ENCODE measurements around the gene ANKFN1.

The ANKFN1 gene

DNA sequence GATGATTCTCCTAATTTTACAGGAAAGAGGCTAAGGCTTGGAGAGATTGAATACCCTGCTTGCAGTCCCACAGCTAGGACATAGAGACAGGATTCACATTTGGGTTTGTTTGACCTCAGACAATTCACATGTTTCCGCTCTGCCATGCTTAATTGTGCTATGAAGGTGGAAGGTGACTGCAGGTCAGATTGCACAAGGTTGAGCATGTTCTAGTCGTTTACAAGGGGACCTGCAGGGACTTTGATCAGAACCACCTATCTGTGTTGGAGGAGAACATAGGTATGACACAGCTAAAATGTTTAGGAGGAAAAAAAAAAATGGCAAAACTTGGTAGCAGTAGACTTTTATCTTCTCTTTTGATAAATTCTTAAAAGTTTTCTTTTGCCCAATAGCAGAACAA, 4.9 kb upstream of the ANKFN1 start:
- DNase-seq: no peak

GRCh38 chr17:56149266-56150036, 3.8 kb upstream of the ANKFN1 start:
- DNase-seq: no peak

GRCh38 chr17:56150649-56151048, 2.6 kb upstream of the ANKFN1 start:
- DNase-seq: no peak

DNA sequence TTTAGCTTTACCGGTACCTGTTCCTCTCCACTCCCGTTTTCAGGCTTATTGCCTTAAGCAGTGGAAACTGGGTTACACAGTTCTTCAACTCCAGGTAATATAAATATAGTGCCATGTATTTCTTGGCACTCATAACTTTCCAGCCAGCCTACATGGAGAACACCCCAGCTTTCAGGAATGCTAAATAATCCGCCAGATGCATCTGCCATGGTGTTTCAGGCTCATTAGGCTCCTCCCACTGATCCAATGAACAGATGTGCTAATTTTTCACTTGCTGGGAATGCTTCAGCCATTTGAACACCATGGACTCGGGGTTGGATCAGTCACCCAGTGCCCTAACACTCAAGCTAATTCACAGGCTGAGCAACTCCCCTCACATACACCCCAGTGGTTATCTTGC, 4.6 kb downstream of the ANKFN1 start:
- no peak for DNase-seq

DNA sequence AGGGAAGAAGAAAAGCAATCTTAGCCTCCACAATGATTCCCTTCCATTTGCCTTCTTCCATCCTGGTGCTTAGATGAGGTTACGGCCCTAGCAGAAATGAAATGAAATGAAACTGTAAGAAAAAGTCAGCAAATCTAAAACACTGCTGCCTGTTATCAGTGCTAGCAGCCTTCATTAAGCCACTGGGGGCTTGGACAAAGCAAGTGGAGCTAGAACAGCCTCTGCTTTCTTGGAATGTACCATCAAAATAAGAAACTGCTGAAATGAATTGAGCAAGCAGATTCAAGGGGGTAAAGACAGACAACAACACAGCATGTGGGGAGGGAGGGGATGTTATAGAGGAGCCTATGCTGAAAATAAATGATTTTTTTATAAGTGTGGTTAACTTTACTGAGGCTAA, 5.1 kb downstream of the ANKFN1 start:
- no peak for DNase-seq

DNA sequence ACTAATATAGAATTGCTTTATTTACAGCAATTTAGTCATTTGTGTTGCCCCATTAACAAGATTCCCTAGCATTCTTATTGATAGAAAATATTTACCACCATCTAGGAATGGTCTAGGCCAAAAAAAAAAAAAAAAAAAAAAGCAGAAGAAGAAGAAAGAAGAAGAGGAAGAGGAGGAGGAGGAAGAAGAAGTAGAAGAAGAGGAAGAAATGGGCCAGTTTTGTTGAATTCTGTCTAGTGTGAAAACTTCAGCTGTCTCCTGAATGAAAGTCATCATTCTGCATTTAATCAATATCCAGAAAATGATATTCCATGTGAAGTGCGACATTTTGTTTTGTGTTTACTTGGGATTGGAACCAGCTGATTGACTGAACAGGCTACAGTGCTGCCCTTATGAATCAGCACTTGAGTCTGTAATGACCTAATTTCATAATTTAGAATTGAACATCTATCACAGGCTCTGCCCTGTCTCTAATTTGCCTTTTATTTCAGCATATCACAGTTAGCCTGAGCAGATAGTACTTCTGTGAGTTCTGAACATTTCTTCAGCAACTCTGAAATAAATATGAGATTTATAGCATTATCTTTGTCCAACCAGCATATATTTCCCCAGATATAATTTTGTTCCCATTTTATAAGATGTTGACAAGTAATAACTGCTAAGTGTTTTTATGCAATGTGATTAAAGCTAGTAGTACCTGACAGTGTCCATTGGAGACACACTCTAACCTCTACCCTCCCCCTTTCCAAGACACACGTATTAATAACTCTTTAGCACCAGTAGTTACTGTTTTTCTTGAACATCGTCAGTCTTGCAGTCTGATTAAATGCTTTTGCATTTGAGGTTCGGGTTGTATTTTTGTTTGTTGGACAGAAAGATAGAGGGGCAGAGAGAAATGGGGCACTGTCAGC, 5.9 kb downstream of the ANKFN1 start:
- no peak for DNase-seq

DNA sequence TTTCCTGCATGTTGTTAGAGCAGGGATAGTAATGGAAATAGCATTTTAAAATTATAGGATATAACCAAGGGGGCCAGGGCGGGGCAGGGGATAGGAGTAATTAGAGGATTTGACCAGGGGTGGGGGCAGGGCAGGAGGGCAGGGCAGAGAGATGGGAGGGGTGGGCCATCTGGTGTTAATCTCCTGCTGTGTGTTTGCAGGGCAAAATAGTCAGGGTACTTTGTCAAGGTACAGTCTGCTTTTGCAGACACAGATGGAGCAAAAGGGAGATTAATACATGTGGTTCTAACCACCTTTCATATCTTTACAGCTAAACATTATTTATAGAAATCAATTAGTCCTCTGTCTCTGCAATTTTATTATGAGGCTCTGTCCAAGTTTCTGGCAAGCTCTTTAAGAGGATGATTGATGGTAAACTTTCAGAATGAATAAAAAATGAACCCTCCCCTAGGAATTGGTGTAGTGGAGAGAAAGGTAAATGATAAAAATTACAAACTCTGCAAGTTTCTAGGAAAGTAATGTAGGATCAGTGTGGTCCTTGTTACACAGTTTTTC, 6.6 kb downstream of the ANKFN1 start:
- DNase-seq: no peak

GRCh38 chr17:56160422-56160821, 7.1 kb downstream of the ANKFN1 start:
- no peak for DNase-seq

DNA sequence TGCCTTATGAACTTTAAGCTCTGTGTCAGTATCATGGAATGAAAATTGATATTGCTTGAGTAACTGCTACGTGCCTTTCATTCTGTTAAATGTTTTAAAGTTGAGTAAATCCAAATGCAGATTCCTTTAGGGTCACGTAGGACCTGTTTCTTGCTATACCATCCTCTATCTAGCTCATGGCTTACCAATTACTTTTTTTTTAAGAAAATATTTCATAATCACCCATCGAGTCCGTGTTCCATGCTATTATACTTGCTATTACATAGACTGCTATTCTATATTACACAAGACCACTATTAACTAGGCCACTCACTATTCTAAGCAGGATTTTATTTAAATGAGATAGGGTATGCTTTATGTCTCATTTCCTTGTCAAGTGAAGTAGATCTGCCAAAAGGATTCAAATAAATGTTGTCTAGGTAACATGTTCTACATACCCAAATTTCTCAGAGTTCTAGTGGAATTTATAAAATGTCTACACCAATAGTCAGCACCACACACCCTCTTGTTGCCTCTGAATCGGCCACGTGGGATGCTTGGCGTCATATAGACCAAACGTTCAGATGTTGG, 11.9 kb downstream of the ANKFN1 start:
- no peak for DNase-seq

GRCh38 chr17:56167491-56167890, 14.2 kb downstream of the ANKFN1 start:
- no peak for DNase-seq

DNA sequence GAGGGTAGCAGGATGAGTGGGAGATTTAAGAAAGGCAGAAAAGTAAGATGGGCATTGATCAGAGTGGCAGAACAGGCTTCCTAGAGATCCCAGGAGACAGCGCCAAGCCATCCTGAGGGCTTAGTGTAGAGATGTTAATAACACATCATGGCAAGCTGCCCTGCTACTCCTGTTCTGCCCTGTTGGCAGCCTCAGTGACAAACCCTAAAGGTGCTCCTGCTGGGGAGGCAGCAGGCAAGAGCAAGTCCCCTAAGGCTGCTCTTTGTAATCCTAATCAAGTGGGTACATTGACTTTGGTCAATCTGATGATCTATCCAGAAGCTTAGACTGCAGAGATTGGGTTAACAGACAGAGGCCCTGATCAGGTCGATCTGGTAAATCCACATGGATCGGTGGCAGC, 16.3 kb downstream of the ANKFN1 start:
- no peak for DNase-seq

DNA sequence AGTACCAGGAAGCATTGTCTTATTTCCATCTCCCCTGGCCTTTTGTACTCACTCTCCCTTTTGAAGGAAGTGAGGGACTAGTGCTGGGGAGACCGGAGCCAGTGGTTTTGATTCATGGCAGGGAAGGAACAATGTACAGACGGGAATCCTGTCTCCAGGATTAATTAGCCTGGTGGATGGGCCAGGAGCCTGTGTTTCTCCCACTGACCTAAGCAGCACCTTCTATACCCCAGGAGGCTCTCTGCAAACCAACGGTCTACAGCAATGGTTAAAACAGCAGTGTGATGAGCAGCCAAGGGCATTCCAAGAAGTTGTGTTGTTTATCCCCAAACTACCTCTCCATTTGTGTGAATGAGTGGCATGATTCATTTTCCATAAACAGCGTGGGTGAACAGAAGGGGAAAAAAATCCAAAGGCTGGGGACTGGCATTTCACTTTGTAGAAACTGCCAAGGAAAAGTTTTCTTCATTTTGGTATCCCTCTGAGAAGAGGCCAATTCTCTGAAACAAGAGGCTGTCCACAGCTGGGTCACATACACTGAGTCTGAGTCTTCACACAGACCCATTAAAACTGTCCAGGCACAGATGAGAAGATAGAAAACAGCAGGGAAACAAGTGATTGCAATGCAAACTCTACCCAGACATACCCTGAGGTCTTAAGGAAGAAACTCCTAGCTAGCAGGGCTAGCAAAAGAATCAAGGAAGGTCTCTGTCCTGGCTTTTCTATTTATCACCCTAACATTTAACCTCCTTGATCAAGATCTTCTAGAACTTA, 18.1 kb downstream of the ANKFN1 start:
- DNase-seq: no peak

GRCh38 chr17:56172517-56172982, 19.3 kb downstream of the ANKFN1 start:
- no peak for DNase-seq

DNA sequence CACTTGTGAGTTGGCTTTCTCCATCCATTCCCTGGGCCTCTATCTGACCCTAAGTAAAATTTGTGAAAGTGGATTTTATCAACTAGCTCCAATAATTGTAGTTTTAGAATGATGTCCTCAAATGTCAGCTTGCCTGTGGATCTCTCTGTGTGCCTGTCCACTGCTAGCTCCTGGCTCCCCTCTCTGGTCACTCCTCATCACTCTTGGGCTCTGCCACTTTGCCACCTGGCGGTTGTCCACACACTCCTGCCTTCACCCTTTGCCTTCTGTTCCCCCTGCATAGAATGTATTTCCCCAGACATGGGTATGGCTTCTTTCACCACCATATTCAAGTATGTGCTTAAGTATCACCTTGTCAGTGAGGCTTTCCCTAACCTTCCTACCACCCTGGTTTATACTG, 19.8 kb downstream of the ANKFN1 start:
- DNase-seq: no peak

DNA sequence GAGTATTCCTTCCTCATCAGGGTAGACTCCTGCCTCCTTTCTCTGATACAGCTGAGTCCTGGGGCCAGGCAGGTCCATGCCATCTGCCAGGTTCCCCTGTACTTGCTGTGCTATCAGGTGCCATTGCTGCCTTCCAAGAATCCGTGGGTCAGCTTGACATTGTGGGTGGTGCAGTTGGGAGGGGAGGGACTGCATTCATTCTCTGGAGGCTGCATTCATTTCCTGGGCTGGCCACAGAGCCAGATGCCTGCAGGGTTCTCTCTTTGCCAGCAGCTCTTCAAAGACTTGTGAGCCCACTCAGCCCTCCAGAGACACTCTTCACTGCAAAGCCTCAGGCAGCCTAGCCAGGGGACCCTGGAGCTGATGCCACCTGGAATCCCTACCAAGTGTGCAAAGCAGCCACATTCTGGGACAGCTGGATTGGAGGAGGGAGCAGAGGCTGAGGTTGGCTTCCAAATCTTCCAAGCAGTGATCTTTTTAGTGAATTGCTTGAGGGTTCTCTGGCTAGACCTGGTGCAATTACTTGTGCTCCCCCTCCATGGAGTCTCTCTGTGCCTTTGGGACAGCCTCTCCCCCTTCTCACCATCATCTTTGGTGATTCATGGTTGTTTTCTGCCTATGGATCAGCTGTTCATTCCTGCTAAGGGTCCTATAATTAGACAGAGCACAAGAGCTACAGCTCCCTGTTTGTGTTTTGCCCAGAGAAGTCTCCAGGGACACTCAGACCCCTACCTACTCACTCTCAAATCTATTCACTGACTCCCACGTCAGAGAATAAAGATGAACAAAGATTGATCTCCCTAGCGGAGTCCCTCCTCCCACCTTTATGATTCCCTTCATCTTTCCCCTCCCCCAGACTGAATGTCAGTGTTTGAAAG, 20.9 kb downstream of the ANKFN1 start:
- DNase-seq: no peak

GRCh38 chr17:56175299-56175955, 22.2 kb downstream of the ANKFN1 start:
- no peak for DNase-seq

DNA sequence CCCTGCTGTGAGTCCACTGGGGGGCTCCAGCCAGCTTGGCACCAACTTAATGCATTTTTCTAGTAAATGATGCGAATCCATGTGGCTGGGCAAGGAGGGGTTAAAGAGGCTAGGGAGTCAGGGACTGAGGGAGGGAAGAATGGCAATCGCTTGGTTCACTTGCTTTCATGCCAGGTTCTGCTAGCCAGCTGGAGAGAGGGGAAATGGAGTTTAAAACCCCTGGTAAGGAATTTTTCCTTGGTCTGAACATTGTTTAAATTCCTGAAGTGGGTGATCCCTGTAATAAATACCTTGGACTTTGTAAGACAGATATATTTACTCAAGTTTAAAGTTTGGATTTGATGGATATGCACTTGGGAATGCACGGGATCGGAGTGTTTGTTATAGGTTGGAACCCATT, 22.8 kb downstream of the ANKFN1 start:
- DNase-seq: no peak

DNA sequence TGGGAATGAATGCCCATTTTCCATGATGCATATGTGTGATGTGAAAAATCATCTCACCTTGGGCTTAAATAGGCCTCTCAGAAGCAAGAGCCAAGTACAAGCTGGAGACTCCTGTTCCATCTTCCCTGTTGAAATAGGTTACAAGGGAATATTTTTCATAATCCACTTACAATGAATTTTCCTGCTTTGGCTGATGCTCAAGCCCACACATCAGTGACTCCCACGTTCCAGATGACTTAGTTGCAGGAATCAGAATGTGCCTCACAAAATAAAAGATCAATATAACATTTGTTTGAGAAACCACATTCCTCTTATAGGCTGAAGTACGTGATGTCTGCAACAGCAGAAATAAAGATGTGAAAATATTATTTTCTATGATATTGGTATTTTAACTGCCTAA, 24.1 kb downstream of the ANKFN1 start:
- no peak for DNase-seq

DNA sequence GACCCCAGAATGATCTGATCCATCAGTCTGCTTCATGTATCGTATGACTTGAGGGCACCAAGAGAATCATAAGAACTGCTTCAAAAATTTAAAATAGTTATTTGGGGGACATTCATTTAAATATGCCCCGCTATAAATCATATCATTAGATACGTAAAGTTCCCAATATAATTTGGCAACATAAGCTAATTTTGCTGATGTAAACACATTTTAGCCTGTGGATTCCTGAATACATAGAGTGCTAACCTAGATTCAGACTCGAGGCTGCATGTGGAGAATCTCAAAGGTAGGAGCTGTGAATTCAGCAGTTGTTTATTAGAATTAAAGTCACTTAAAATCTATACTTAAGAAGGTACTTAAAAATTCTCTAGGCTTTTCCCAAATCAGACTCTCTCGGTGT, 24.9 kb downstream of the ANKFN1 start:
- no peak for DNase-seq

DNA sequence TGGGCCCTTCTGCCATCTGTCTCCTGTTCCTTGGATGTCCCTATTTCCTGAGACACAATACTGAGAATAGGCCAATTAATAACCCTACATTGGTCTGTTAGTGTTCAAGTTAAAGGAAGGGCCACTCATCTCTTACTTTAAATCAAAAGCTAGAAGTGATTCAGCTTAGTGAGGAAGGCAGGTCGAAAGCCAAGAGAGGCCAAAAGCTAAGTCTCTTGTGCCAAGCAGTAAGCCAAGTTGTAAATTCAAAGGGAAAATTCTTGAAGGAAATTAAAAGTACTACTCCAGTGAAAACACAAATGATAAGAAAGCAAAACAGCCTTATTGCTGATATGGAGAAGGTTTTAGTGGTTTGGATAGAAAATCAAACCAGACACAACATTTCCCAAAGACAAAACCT, 28.8 kb downstream of the ANKFN1 start:
- DNase-seq: no peak

DNA sequence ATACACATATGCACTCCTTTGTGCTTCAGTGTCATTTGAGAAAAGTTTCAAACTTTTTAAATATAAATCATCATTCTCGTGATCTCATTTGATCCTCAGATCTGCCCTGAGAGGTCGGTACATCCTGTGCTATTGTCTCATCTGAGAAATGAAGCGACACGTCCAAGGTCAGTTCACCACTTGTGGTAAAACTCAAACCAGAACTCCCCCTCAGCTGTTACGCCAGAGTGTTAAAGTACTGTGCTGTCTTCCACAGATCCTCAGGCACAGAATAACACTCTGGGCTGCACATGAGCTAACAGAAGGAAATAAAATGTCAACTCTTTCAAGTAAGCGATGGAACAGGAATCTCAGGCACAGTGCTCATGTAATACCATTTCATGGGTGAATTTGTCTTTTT, 31.4 kb downstream of the ANKFN1 start:
- DNase-seq: no peak
